Spinal cord (tissue), 10 donors: ENCODE results near the gene TRMT6. TPM values are rescaled to one million over a fixed set of nuclear protein-coding genes. Genes with fewer than 3 reads are reported as not detected.

Experiments
- DNase-seq, 6 donors: peaks; one replicate each; pipeline versions ENCODE4 v3.0.0 to v3.0.0-alpha.2; 2013 to 2015; ENCODE audit warnings: low spot score in 6 of 6, low read depth in 4 of 6
- H3K27ac ChIP-seq: one replicate; pipeline ENCODE4 v1.5.1; 2013; ENCODE audit warnings: low read depth, low read length, control low read depth
- H3K27me3 ChIP-seq: one replicate; pipeline ENCODE4 v1.6.1; 2013; ENCODE audit warnings: low read length; ENCODE audit not compliant: control insufficient read depth, insufficient read depth
- H3K36me3 ChIP-seq: one replicate; pipeline ENCODE4 v1.6.1; 2013; ENCODE audit warnings: low read length; ENCODE audit not compliant: control insufficient read depth, insufficient read depth
- H3K4me1 ChIP-seq: one replicate; pipeline ENCODE4 v1.6.1; 2013; ENCODE audit warnings: low read length; ENCODE audit not compliant: control insufficient read depth, insufficient read depth
- H3K4me3 ChIP-seq: one replicate; pipeline ENCODE4 v1.5.1; 2013; ENCODE audit warnings: low read depth, low read length, control low read depth
- H3K9me3 ChIP-seq: one replicate; pipeline ENCODE4 v1.6.1; 2013; ENCODE audit warnings: low read length; ENCODE audit not compliant: control insufficient read depth, insufficient read depth
- WGBS: methylation state at CpG from one replicate; pipeline ENCODE4 v1.1.5; 2013; ENCODE audit warnings: missing lambda C conversion rate; ENCODE audit not compliant: insufficient coverage; 5-methylcytosine and 5-hydroxymethylcytosine counted together
- polyA plus RNA-seq, 2 donors: library from polyadenylated mRNA; unstranded; fragments of 120-200 nt; gene quantifications; one replicate each; pipeline ENCODE4 v1.2.1, GENCODE V29; 2013; ENCODE audit not compliant: insufficient read length in 2 of 2
- total RNA-seq, 2 donors: library from RNA; depleted of rRNA in 1 of 2; stranded (reverse); fragments of 120-200 nt in 1 of 2; fragments of >200 nt in 1 of 2; gene quantifications; one replicate each; pipeline versions ENCODE4 v1.2.3 to v1.2.4, GENCODE V29; 2013 to 2014
- donor health status: healthy.

TRMT6 gene
- total and polyA plus RNA-seq, 4 donors, result 7.2 to 14.8 (median 11.4) TPM

DNA sequence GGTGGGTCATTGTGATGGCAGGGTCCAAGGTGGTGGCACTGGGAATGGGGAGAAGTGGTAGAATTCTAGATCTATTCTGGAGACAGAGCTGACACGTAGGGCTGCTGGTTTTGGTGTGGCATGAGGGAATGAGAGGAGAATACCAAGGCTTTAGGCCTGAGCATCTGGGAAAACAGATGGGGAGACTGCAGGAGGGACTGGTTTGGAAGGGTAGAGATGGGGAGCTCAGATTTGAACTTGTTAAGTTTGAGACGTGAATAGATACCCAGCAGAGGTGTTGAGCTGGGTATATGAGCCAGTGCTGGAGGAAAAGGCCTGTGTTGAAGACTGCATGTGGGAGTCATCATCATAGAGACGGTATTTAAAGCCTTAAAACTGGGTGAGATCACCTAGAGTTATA, 17.5 kb downstream of the TRMT6 start:
- no peaks in the 10 kb centered on the region for H3K9me3 ChIP-seq
- H3K4me3 ChIP-seq, result no peak overlapping the region
- H3K4me1 ChIP-seq, result peaks cover 4% of the 10 kb centered on the region
- no peak overlapping the region for H3K27ac ChIP-seq
- DNase-seq, result no peak
- WGBS, result 81% methylated on average over 2 of the region's 3 CpGs
- no peaks in the 10 kb centered on the region for H3K27me3 ChIP-seq
- H3K36me3 ChIP-seq, result no peaks in the 10 kb centered on the region

DNA sequence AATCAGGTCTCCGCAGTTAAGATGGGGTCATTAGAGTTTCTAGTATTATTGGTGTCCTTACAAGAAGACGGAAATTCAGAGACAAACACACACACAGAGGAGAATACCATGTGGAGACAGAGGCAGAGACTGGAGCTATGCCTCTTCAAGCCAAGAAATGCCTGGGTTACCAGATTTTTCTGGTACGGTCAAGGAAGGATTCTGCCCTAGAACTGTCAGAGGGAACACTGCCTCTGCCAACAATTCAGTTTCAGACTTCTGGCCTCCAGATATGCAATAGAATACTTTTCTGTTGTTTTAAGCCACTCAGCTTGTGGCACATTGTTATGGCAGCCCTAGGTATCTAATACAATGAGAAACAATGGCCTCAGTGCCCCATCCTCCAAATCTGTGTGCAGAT, 18.9 kb downstream of the TRMT6 start:
- Histone ChIP-seq H3K4me3 (no peak overlapping the region), H3K36me3 (no peaks in the 10 kb centered on the region), H3K27me3 (no peaks in the 10 kb centered on the region), H3K27ac (no peak overlapping the region), H3K9me3 (no peaks in the 10 kb centered on the region), H3K4me1 (peaks cover 4% of the 10 kb centered on the region)
- 100% methylated on average over 1 of the region's 3 CpGs for WGBS
- DNase-seq, result no peak

DNA sequence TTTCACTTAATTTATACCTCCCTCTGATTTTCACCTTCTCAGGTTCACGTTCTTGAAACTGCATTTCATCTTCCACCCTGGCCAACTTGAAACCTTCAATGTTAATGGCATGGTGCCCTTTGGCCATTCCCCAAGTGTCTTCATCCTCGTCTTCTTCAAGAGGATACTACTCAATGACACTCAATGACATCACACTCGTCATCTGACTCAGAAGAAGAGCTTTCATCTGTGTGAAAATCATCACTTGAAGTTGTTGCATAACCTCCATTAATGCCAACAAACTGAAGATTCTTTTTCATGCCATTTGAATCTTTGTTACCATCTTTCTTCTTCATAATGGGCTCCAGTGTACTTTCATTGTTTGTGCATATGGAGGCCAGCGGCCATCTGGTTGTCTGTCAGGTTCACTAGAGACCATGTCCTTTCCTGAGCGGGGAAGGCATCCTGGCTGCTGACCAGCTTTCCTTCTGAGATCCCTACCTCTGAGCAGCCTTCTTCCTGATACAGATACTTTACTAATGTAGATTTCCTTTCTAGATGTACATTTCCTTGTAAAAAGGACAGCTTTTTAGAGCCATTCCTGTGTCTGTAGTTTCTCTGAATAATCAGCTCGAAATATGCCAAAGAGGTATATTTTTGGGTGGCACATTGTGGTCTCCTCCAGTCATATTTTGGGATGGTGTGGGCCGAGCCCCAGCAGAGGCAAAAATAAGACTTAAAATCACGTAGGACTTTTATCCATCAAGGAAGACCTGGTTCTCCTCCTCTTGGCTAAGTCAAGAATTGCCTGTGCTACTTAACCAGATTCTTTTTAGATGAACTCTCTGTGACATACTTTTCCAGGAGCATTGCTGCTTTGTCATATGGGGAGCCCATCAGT, 21.3 kb downstream of the TRMT6 start:
- 79% methylated on average over 5 of the region's 8 CpGs for WGBS
- DNase-seq, result no peak
- Histone ChIP-seq H3K36me3 (no peaks in the 10 kb centered on the region), H3K9me3 (no peaks in the 10 kb centered on the region), H3K27me3 (no peaks in the 10 kb centered on the region), H3K4me3 (no peak overlapping the region), H3K4me1 (peaks cover 4% of the 10 kb centered on the region), H3K27ac (no peak overlapping the region)

DNA sequence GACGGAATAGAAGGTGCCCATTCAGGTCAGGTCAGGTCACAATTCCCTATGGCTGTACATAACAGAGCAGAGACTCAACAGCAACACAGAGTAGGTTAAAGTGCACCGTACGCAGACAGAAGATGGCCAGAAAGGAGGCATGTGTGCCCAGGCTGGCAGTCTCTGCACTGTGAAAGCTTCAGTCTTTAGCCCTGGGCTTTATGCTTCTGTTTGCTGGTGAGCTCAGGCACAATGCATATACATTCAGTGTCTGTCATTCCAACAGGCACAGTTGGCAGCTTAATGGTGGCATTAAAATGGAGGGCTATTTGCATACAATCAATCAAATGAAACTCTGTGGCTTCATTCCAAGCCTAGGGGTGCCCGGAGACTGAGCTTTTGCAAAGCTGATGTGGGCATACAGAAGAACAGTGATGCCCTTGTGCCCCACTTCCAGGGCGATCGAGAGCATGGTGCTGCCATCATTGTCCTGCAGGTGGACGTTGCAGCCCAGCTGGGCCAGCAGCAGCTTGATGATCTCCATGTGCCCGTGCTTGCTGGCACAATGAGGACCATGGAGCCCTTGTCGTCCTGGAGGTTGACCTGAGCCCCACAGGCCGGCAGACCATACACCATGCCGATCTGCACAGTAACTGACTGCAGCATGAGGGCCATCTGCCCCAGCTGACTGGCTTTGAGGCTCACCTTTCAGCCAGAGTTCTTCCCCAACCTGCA, 22.4 kb downstream of the TRMT6 start:
- peak in 2 of 6 donors; percentile 32 to 60 for DNase-seq
- Histone ChIP-seq H3K27ac (no peak overlapping the region), H3K4me3 (no peak overlapping the region), H3K27me3 (no peaks in the 10 kb centered on the region), H3K9me3 (no peaks in the 10 kb centered on the region), H3K36me3 (peaks cover 4% of the 10 kb centered on the region), H3K4me1 (peaks cover 4% of the 10 kb centered on the region)
- 39% methylated on average over 11 of the region's 11 CpGs for WGBS

DNA sequence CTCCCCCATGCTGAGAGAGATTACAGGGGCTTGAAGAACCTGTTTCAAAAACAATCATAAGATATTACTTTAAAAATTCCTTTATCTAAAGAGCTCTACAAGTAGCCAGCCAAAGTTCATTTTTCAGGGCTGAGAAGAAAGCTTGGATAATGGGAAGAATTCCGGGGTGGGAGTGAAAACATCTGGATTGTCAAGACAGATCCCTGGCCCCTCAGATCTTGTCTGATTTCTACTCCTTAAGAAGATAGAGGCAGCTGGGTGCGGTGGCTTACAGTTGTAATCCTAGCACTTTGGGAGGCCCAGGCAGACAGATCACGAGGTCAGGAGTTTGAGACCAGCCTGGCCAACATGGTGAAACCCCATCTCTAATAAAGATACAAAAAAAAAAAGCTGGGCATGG, 24.8 kb downstream of the TRMT6 start:
- no peak overlapping the region for H3K27ac ChIP-seq

DNA sequence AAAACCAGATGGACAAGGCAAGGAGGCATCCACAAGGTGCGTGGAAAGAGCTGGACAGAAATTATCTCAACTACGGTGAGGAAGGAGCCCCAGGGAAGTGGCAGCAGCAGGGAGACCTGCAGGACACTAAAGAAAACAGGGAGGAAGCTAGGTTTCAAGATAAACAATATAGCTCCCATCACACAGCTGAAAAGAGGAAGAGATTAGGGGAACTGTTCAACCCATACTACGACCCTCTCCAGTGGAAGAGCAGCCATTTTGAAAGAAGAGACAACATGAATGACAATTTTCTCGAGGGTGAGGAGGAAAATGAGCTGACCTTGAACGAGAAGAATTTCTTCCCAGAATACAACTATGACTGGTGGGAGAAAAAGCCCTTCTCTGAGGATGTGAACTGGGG, 26.8 kb downstream of the TRMT6 start:
- Histone ChIP-seq H3K9me3 (no peaks in the 10 kb centered on the region), H3K27ac (no peak overlapping the region), H3K27me3 (no peaks in the 10 kb centered on the region), H3K4me3 (no peak overlapping the region), H3K36me3 (peaks cover 12% of the 10 kb centered on the region), H3K4me1 (peaks cover 4% of the 10 kb centered on the region)
- WGBS, result 87% methylated on average over 2 of the region's 5 CpGs
- DNase-seq, result no peak

More for the DNA sequence above, 24.8 kb downstream of the TRMT6 start:
- WGBS, result 93% methylated on average over 2 of the region's 3 CpGs
- Histone ChIP-seq H3K36me3 (peaks cover 12% of the 10 kb centered on the region), H3K4me1 (peaks cover 4% of the 10 kb centered on the region), H3K9me3 (no peaks in the 10 kb centered on the region), H3K4me3 (no peak overlapping the region), H3K27me3 (no peaks in the 10 kb centered on the region)
- DNase-seq, result no peak

DNA sequence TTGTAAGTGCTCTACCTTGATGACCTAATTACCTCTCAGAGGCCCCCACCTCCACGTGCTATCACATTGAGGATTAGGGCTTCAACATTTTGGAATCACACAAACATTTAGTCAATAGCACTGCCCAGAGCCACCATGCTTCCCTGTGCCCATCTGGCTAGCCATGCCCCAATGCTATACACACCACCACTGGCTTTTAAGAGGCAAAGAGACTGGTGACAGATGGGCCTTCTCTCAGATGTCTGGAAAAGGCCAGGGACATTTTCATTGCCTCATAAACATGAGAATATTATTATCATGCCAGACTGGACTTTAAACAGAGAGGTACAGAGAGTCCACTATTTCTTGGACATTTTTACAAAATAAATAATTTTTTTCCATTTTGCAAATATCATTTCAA, 29.8 kb downstream of the TRMT6 start:
- no peak for DNase-seq
- H3K27me3 ChIP-seq, result no peaks in the 10 kb centered on the region
- H3K9me3 ChIP-seq, result no peaks in the 10 kb centered on the region
- no peak overlapping the region for H3K4me3 ChIP-seq
- no peak overlapping the region for H3K27ac ChIP-seq
- WGBS, result 70% methylated on average over 1 of the region's 1 CpG
- no peaks in the 10 kb centered on the region for H3K4me1 ChIP-seq
- peaks cover 15% of the 10 kb centered on the region for H3K36me3 ChIP-seq

DNA sequence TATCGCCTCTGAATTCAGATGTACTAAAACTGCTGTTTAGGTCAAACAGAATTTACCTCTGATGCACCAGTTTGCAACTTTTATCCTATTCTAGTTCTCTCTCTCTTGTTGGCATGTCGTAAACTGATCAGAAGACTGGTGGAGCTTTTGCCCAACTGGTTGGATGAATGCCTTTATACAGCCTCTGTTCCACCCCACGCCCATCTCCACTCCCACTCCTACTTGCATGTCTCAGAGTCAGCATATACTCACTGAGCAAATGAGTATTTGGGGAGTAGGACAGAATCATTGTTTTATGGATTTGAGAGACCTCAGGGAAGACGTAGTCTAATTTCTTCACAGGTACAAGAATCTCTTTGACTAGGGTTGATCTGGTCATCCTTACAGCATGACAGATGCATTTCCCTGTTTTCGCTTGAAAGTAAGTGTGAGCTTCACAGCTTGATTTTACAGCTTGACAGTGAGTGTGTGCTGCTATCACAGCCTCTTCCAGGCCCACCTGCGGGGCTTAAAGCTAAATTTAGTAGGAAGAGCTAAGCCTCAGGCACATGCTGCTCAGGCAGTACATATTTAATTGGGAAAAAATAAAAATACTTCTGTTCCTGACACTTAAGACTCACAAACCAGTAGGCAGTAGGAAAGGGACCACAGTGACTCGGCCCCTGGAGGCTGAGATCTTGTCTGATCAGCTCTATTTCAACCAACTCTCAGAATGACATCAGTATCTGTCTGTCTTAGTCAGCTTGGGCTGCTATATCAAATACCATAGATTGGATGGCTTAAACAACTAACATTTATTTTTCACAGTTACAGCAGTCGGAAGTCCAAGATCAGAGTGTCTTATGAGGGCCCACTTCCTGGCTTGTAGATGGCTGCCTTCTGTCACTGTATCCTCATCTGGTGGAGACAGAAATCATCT, 30.4 kb downstream of the TRMT6 start:
- 77% methylated on average over 7 of the region's 8 CpGs for WGBS
- Histone ChIP-seq H3K27ac (no peak overlapping the region), H3K4me3 (no peak overlapping the region), H3K9me3 (no peaks in the 10 kb centered on the region), H3K4me1 (no peaks in the 10 kb centered on the region), H3K27me3 (no peaks in the 10 kb centered on the region), H3K36me3 (peaks cover 15% of the 10 kb centered on the region)
- peak in 2 of 6 donors; percentile 9 to 30 for DNase-seq

DNA sequence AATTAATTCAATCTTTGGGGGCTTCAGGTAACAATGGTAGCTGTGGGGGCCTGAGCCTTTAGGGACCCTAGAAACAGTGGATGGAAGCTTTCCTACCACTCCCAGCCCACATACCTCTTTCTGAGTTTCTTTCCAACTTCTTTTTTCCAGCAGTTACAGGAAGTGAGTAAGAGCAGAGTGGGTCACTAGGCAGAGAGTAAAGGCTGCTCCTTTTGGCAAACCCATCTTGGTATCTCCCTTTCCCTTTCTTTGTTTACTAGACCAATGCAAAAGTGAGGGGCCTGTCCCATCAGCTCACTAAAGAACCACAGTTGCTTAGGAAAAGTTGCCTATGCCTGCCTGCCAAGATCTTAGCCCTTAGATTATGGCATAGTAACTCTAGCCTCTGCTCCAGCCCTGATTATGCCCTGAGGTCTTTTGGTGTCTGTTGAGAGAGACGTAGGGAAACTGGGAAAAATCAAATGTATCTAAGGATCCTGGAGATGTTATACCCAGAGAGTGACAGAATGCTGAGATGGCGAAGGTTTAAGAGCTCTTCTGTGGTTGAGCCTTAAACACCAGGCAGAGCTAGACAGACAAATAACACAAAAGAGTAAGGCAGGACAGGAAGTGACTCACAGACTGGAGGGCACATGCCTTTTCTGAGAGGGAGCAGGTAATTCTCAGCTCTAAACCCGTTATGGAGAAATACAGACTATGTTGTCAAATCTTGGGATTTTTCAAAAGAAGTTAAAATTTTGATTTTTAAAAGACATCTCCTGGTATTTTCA, 31.3 kb downstream of the TRMT6 start:
- H3K9me3 ChIP-seq, result no peaks in the 10 kb centered on the region
- DNase-seq, result no peak
- H3K4me1 ChIP-seq, result no peaks in the 10 kb centered on the region
- H3K27ac ChIP-seq, result no peak overlapping the region
- no peak overlapping the region for H3K4me3 ChIP-seq
- WGBS, result 27% methylated on average over 2 of the region's 3 CpGs
- no peaks in the 10 kb centered on the region for H3K27me3 ChIP-seq
- peaks cover 15% of the 10 kb centered on the region for H3K36me3 ChIP-seq
